NB4 (cell line): Measurements from ENCODE around the gene BACE1.

Source experiments
- CTCF ChIP-seq: IDR thresholded peaks from one replicate; pipeline ENCODE4 v1.5.1; 2012; ENCODE audit warnings: low read depth, low read length
- MYC ChIP-seq: IDR thresholded peaks from 2 replicates; pipeline ENCODE4 v1.6.1; 2011; ENCODE audit warnings: low read depth, low read length
- POLR2A ChIP-seq: IDR thresholded peaks from 2 replicates; pipeline ENCODE4 v1.6.1; 2011; ENCODE audit warnings: mild to moderate bottlenecking; ENCODE audit not compliant: insufficient read length; ENCODE audit errors: extremely low read depth

- TF ChIP-seq CTCF (no peak), POLR2A (no peak), MYC (no peak)
Observed at GRCh38 chr11:117290809-117291396, 25.2 kb downstream of the BACE1 start, which contains the start of gene BACE1-AS.
